ENCODE measurements around the gene TM9SF1. TPM values are rescaled to one million over a fixed set of nuclear protein-coding genes. Genes with fewer than 3 reads are reported as not detected.

Gene TM9SF1
- total and polyA plus RNA-seq, 2 of the 13 experiments (the other 11 are each of a cell fraction or from before 2014, with no cell fraction given) = 83.2 to 110 TPM

DNA sequence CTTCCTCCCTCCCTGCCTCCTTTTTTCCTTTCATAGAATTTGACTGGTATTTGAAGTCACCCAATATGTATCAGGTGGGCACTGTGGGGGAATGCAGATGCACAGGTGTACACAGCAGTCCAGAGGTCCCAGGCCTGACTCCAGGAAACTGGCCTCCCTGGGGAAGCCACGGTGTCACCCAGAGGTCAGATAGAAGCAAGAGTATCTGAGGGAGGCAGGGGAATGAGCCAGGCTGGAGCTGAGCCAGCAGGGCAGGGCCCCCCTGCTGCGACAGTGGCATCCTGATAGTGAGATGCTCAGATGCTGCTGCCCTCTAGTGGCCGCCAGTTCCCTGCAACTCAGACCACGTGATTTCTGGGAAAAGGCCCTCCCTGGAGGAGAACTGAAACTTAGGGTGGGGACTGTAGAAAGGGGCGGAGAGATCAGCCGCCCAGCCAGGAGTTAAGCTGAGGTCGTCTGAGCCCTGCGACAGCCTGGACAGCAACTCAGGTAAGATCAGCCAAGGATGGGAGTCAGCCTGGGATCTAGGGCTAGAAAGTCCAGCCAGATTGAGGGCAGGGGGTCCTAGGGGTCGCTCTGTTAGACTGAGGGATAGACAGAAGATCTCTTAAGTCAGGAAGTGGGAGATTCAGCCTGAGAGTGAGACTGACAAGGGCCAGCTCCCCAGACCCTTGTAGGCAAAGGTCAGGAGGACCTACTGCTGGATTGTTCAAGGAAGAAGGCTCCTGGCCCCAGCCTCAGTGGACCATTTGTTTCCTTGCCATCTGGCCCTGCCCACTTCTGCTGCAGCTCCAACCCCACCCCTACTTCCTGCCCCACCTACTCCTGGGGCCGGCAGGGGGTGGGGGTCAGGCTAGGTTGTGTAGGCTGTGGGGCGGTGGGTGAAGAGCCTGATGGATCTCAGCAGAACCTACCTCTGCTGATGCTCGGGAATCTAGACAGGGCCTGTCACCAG is 34.1 kb downstream of the TM9SF1 start, which contains the start of gene IRF9 (continued):
- TF ChIP-seq ZNF547 (CRISPR knock-in tag; IDR thresholded peaks at IDR 0.05) (peak; percentile 95), ZNF30 (CRISPR knock-in tag; IDR thresholded peaks at IDR 0.05) (no peak), NCOR1 (IDR thresholded peaks at IDR 0.05; ENCODE audit: borderline replicate concordance, low read length) (no peak; the same call in 1 of the 2 replicates), ZNF343 (CRISPR knock-in tag; IDR thresholded peaks at IDR 0.05) (peak; percentile 98), ZNF274 (CRISPR knock-in tag; IDR thresholded peaks at IDR 0.05) (peak; percentile 96), YEATS2 (CRISPR knock-in tag; IDR thresholded peaks at IDR 0.05; ENCODE audit: borderline replicate concordance) (peak; percentile 98), ZNF138 (CRISPR knock-in tag; IDR thresholded peaks at IDR 0.05; ENCODE audit: low read depth) (peak; percentile 63; the same call in 1 of the 2 replicates), ZKSCAN1 (IDR thresholded peaks at IDR 0.05; ENCODE audit: low read length) (no peak; the same call in 1 of the 2 replicates), ARID5B (CRISPR knock-in tag; IDR thresholded peaks at IDR 0.05) (peak; percentile 94), ZNF430 (CRISPR knock-in tag; IDR thresholded peaks at IDR 0.05) (peak; percentile 100), ZNF788 (CRISPR knock-in tag; IDR thresholded peaks at IDR 0.05; ENCODE audit: borderline replicate concordance) (peak; percentile 100; the same call in 1 of the 2 replicates), MED13 (CRISPR knock-in tag; IDR thresholded peaks at IDR 0.05) (peak; percentile 74; the same call in 1 of the 2 replicates), ZNF224 (CRISPR knock-in tag; IDR thresholded peaks at IDR 0.05) (peak; percentile 94), YEATS4 (CRISPR knock-in tag; IDR thresholded peaks at IDR 0.05; ENCODE audit: borderline replicate concordance) (peak; percentile 94), ZNF841 (CRISPR knock-in tag; IDR thresholded peaks at IDR 0.05; ENCODE audit: borderline replicate concordance) (no peak), USF2 (IDR thresholded peaks at IDR 0.05; ENCODE audit: low read depth, low read length) (peak; percentile 94), USF2 (CRISPR knock-in tag; IDR thresholded peaks at IDR 0.05; ENCODE audit: borderline replicate concordance) (peak; percentile 100; the same call in 1 of the 2 replicates)
- TF ChIP-seq, protein P1, sequence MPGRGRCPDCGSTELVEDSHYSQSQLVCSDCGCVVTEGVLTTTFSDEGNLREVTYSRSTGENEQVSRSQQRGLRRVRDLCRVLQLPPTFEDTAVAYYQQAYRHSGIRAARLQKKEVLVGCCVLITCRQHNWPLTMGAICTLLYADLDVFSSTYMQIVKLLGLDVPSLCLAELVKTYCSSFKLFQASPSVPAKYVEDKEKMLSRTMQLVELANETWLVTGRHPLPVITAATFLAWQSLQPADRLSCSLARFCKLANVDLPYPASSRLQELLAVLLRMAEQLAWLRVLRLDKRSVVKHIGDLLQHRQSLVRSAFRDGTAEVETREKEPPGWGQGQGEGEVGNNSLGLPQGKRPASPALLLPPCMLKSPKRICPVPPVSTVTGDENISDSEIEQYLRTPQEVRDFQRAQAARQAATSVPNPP (CRISPR knock-in tag; IDR thresholded peaks at IDR 0.05) = peak; percentile 56; the same call in 1 of the 2 replicates
- TF ChIP-seq, protein P2, sequence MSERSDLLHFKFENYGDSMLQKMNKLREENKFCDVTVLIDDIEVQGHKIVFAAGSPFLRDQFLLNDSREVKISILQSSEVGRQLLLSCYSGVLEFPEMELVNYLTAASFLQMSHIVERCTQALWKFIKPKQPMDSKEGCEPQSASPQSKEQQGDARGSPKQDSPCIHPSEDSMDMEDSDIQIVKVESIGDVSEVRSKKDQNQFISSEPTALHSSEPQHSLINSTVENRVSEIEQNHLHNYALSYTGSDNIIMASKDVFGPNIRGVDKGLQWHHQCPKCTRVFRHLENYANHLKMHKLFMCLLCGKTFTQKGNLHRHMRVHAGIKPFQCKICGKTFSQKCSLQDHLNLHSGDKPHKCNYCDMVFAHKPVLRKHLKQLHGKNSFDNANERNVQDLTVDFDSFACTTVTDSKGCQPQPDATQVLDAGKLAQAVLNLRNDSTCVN (CRISPR knock-in tag; IDR thresholded peaks at IDR 0.05; ENCODE audit: borderline replicate concordance) = peak; percentile 89
